OCI-LY1 (cell line): ENCODE measurements around the gene ROCK1.

Experiments used
- CTCF ChIP-seq: fragments of 200-600 bp; sonication (generic), shearing (Covaris generic); IDR thresholded peaks from 2 replicates; pipeline ENCODE4 v1.5.1; 2017; ENCODE audit warnings: mild to moderate bottlenecking, antibody characterized with exemption, low read length, moderate library complexity, mixed read lengths
- EZH2 ChIP-seq: fragments of 200-600 bp; sonication (generic), shearing (Covaris generic); IDR thresholded peaks from 2 replicates; pipeline ENCODE4 v1.8.0; 2017; ENCODE audit warnings: borderline replicate concordance, mixed run types, mild to moderate bottlenecking, antibody characterized with exemption, low read length, moderate library complexity, mixed read lengths

- TF ChIP-seq CTCF (no peak), EZH2 (no peak)
Measured at GRCh38 chr18:21031845-21032244, 79.8 kb downstream of the ROCK1 start.
